ENCODE measurements around the gene LSM10.

- TF ChIP-seq TARDBP (IDR thresholded peaks at IDR 0.05) (no peak), SP1 (IDR thresholded peaks at IDR 0.05) (no peak), LEF1 (IDR thresholded peaks at IDR 0.05; ENCODE audit: borderline replicate concordance) (no peak), FOXA1 (IDR thresholded peaks at IDR 0.05) (no peak), ZNF384 (IDR thresholded peaks at IDR 0.05) (no peak), NFRKB (IDR thresholded peaks at IDR 0.05) (no peak), ARNT (IDR thresholded peaks at IDR 0.05) (no peak), FOXM1 (IDR thresholded peaks at IDR 0.05; ENCODE audit: borderline replicate concordance) (no peak), HDGF (IDR thresholded peaks at IDR 0.05; ENCODE audit: borderline replicate concordance) (no peak), PKNOX1 (IDR thresholded peaks at IDR 0.05) (no peak), BHLHE40 (IDR thresholded peaks at IDR 0.05; ENCODE audit: borderline replicate concordance) (no peak), ELF4 (IDR thresholded peaks at IDR 0.05) (no peak), SUZ12 (IDR thresholded peaks at IDR 0.05) (no peak), FOXK2 (IDR thresholded peaks at IDR 0.05) (no peak)
These were observed 16.9 kb downstream of the LSM10 start for GRCh38 chr1:36380782-36381181.

All from HEK293T (cell line).